HepG2 (cell line): ENCODE results near the gene GPC6. TPM values are rescaled to one million over a fixed set of nuclear protein-coding genes. Genes with fewer than 3 reads are reported as not detected.

Experiments used
- ADNP ChIP-seq: sonication (generic); formaldehyde crosslinking; IDR thresholded peaks from 2 replicates; pipeline ENCODE4 v1.4.0; 2020; ENCODE audit warnings: missing genetic modification reagents
- AKAP8 ChIP-seq: sonication (generic); formaldehyde crosslinking; IDR thresholded peaks from 2 replicates; pipeline ENCODE4 v1.5.1; 2020; ENCODE audit warnings: mild to moderate bottlenecking, missing genetic modification reagents
- ARID2 ChIP-seq: sonication (generic); formaldehyde crosslinking; IDR thresholded peaks from 2 replicates; pipeline ENCODE4 v1.8.1; 2022; ENCODE audit warnings: mild to moderate bottlenecking, missing genetic modification reagents, borderline replicate concordance
- ARID5B ChIP-seq: IDR thresholded peaks from 2 replicates; pipeline ENCODE4 v1.4.0; 2020; ENCODE audit warnings: mild to moderate bottlenecking, missing genetic modification reagents
- ELF4 ChIP-seq: sonication (generic); formaldehyde crosslinking; IDR thresholded peaks from 2 replicates; pipeline ENCODE4 v1.5.0; 2020; ENCODE audit warnings: missing genetic modification reagents, mild to moderate bottlenecking, moderate library complexity, borderline replicate concordance
- KLF6 ChIP-seq: IDR thresholded peaks from 2 replicates; pipeline ENCODE4 v1.8.0; 2016; ENCODE audit warnings: missing biosample characterization, missing genetic modification reagents
- PRDM4 ChIP-seq: sonication (generic); formaldehyde crosslinking; IDR thresholded peaks from 2 replicates; pipeline ENCODE4 v1.9.0; 2021; ENCODE audit warnings: missing genetic modification reagents, borderline replicate concordance
- RAD51 ChIP-seq: fragments of 450-650 bp; IDR thresholded peaks from 2 replicates; pipeline ENCODE4 v1.6.1; 2016; ENCODE audit warnings: borderline replicate concordance
- RBM39 ChIP-seq: fragments of 200-400 bp; formaldehyde crosslinking; IDR thresholded peaks from one replicate; pipeline ENCODE4 v1.6.1; 2018; ENCODE audit warnings: antibody characterized with exemption, mild to moderate bottlenecking, low read depth, low read length; ENCODE audit not compliant: poor library complexity, severe bottlenecking
- SATB2 ChIP-seq: sonication (generic); formaldehyde crosslinking; IDR thresholded peaks from 2 replicates; pipeline ENCODE4 v1.5.0; 2020; ENCODE audit warnings: missing genetic modification reagents
- SOX5 ChIP-seq: IDR thresholded peaks from 2 replicates; pipeline ENCODE4 v1.6.1; 2016; ENCODE audit warnings: borderline replicate concordance
- SRSF9 ChIP-seq: fragments of 200-400 bp; formaldehyde crosslinking; IDR thresholded peaks from 2 replicates; pipeline ENCODE4 v1.6.1; 2018; ENCODE audit warnings: borderline replicate concordance, mild to moderate bottlenecking, low read depth, low read length; ENCODE audit not compliant: insufficient read depth, poor library complexity, severe bottlenecking
- TCF7L2 ChIP-seq: IDR thresholded peaks from 2 replicates; pipeline ENCODE4 v1.6.1; 2011; ENCODE audit warnings: mild to moderate bottlenecking, low read depth, low read length, moderate library complexity
- YEATS4 ChIP-seq: sonication (generic); formaldehyde crosslinking; IDR thresholded peaks from 2 replicates; pipeline ENCODE4 v1.4.0; 2020; ENCODE audit warnings: missing genetic modification reagents, borderline replicate concordance
- ZBTB38 ChIP-seq: sonication (generic); formaldehyde crosslinking; IDR thresholded peaks from 2 replicates; pipeline ENCODE4 v1.5.1; 2020; ENCODE audit warnings: mild to moderate bottlenecking, missing genetic modification reagents
- ZBTB43 ChIP-seq: sonication (generic); formaldehyde crosslinking; conservative IDR thresholded peaks from 2 replicates; pipeline ENCODE4 v1.4.0; 2020; ENCODE audit warnings: missing genetic modification reagents
- ZNF264 ChIP-seq: sonication (generic); formaldehyde crosslinking; IDR thresholded peaks from 2 replicates; pipeline ENCODE4 v1.4.0; 2020; ENCODE audit warnings: missing genetic modification reagents
- ZNF496 ChIP-seq: sonication (generic); formaldehyde crosslinking; IDR thresholded peaks from 2 replicates; pipeline ENCODE4 v1.8.1; 2023; ENCODE audit warnings: mild to moderate bottlenecking, moderate library complexity, missing genetic modification reagents; ENCODE audit not compliant: insufficient replicate concordance
- ZNF543 ChIP-seq: sonication (generic); formaldehyde crosslinking; IDR thresholded peaks from 2 replicates; pipeline ENCODE4 v1.4.0; 2020; ENCODE audit warnings: mild to moderate bottlenecking, missing genetic modification reagents
- ZNF552 ChIP-seq: sonication (generic); formaldehyde crosslinking; IDR thresholded peaks from 2 replicates; pipeline ENCODE4 v1.9.0; 2022; ENCODE audit warnings: missing genetic modification reagents, mild to moderate bottlenecking, borderline replicate concordance
- ZNF570 ChIP-seq: sonication (generic); formaldehyde crosslinking; IDR thresholded peaks from 2 replicates; pipeline ENCODE4 v1.4.0; 2020; ENCODE audit warnings: mild to moderate bottlenecking, missing genetic modification reagents, borderline replicate concordance
- ZUFSP ChIP-seq: sonication (generic); formaldehyde crosslinking; IDR thresholded peaks from 2 replicates; pipeline ENCODE4 v1.9.0; 2021; ENCODE audit warnings: missing genetic modification reagents, mild to moderate bottlenecking, borderline replicate concordance
- polyA plus RNA-seq, 8 experiments: library from polyadenylated mRNA; depleted of rRNA in 3 of 8; stranded (reverse) in 7 of 8; unstranded in 1 of 8; fragments of >200 nt; fragmentation: Illumina TruSeq in 4 of 8; extraction: Trizol in 4 of 8; gene quantifications; 2 replicates each; pipeline versions ENCODE4 v1.2.1 to v1.2.3, GENCODE V29; 2011 to 2016; ENCODE audit warnings: low read depth in 4 of 8, missing spikeins in 1 of 8, mixed read lengths in 1 of 8; ENCODE audit not compliant: insufficient read depth in 1 of 8
- total RNA-seq, 5 experiments: library from RNA; depleted of rRNA; stranded (reverse); fragments of >200 nt; fragmentation: Illumina TruSeq; extraction: Trizol; gene quantifications; 2 replicates each; pipeline ENCODE4 v1.2.3, GENCODE V29; 2016; ENCODE audit warnings: low read depth in 1 of 5

GPC6 gene
- total and polyA plus RNA-seq, 2 of the 13 experiments (the other 11 are each of a cell fraction or from before 2014, with no cell fraction given): 24.5 to 33.9 TPM

GRCh38 chr13:93224535-93224934 is 2.1 kb upstream of the GPC6 start (continued):
- TF ChIP-seq AKAP8 (CRISPR knock-in tag): no peak; the same call in 1 of the 2 replicates
- peak; percentile 100 for TF ChIP-seq ARID5B (CRISPR knock-in tag)
- no peak for TF ChIP-seq ELF4 (CRISPR knock-in tag)
- peak; percentile 97 for TF ChIP-seq SATB2
- no peak for TF ChIP-seq ZNF496 (CRISPR knock-in tag)
- no peak for TF ChIP-seq ZBTB38 (CRISPR knock-in tag)
- 0 out of 2 replicates have a peak, but pooled peaks have one; percentile 19 for TF ChIP-seq ADNP
- no peak for TF ChIP-seq TCF7L2
- peak; percentile 74; the same call in 1 of the 2 replicates for TF ChIP-seq KLF6 (CRISPR knock-in tag)
- TF ChIP-seq ZBTB43 (CRISPR knock-in tag): peak; percentile 97
- no peak; the same call in 1 of the 2 replicates for TF ChIP-seq ZNF552 (CRISPR knock-in tag)
- no peak for TF ChIP-seq ARID2 (CRISPR knock-in tag)
- peak; percentile 100 for TF ChIP-seq SOX5 (CRISPR knock-in tag)
- no peak for TF ChIP-seq ZUFSP (CRISPR knock-in tag)
- TF ChIP-seq PRDM4 (CRISPR knock-in tag): no peak
- no peak for TF ChIP-seq RAD51
- TF ChIP-seq ZNF570: no peak
- TF ChIP-seq RBM39: no peak
- TF ChIP-seq YEATS4 (CRISPR knock-in tag): peak; percentile 76
- TF ChIP-seq ZNF543 (CRISPR knock-in tag): no peak
- TF ChIP-seq ZNF264 (CRISPR knock-in tag): peak; percentile 90
- TF ChIP-seq SRSF9: no peak
